GM06990 (cell line): ENCODE measurements around the gene ZBTB1.
"Not testable (repeated sequence)": the region's sequence is repeated elsewhere in the genome, so short reads cannot be mapped to it uniquely, and the experiment has no call there.

Source experiments
- DNase-seq: peaks from one replicate; pipeline ENCODE4 v3.0.0-alpha.2; 2011; ENCODE audit not compliant: insufficient read length; ENCODE audit errors: extremely low read depth
- H3K27me3 ChIP-seq: replicated peaks from 2 replicates; pipeline ENCODE4 v1.6.0; 2011; ENCODE audit warnings: low read length; ENCODE audit not compliant: control insufficient read depth, insufficient read depth
- H3K36me3 ChIP-seq: 2 replicates; pipeline ENCODE4 v1.5.1; 2011; ENCODE audit warnings: low read length; ENCODE audit not compliant: control insufficient read depth, insufficient read depth
- H3K4me3 ChIP-seq: replicated peaks from 2 replicates; pipeline ENCODE4 v1.5.1; 2011; ENCODE audit warnings: low read depth, mild to moderate bottlenecking, control low read depth, low read length
- TF ChIP-seq, protein P1 (sequence below): IDR thresholded peaks from 2 replicates; pipeline ENCODE4 v1.5.1; 2011; ENCODE audit warnings: low read length, control low read depth, mild to moderate bottlenecking, inconsistent platforms; ENCODE audit not compliant: insufficient read depth, poor library complexity, severe bottlenecking

The ZBTB1 gene

DNA sequence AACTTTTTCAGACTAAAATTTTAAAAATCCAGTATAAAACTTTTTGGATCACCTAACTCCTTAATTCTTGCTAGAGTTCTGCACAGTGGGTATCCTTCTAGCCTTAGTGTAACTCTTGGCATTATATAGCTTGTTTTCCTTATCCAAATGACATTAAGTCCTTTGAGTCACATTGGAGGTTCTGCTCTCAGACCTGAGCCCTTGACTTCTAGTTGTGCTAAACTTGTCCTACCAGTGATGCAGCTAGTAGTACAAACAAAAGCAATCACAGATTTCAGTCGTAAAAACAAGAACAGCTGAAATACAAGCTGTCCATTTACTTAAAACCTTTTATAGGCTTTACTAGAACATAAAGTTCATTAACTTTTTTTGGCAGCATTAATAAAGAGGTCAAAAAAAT lies 10.5 kb downstream of the ZBTB1 start:
- H3K27me3 ChIP-seq, result no peaks in the 10 kb centered on the region
- TF ChIP-seq, protein P1, sequence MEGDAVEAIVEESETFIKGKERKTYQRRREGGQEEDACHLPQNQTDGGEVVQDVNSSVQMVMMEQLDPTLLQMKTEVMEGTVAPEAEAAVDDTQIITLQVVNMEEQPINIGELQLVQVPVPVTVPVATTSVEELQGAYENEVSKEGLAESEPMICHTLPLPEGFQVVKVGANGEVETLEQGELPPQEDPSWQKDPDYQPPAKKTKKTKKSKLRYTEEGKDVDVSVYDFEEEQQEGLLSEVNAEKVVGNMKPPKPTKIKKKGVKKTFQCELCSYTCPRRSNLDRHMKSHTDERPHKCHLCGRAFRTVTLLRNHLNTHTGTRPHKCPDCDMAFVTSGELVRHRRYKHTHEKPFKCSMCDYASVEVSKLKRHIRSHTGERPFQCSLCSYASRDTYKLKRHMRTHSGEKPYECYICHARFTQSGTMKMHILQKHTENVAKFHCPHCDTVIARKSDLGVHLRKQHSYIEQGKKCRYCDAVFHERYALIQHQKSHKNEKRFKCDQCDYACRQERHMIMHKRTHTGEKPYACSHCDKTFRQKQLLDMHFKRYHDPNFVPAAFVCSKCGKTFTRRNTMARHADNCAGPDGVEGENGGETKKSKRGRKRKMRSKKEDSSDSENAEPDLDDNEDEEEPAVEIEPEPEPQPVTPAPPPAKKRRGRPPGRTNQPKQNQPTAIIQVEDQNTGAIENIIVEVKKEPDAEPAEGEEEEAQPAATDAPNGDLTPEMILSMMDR, result no peak
- no peak for DNase-seq
- H3K36me3 ChIP-seq, result no peaks in the 10 kb centered on the region; the same call in 1 of the 2 replicates
- no peak overlapping the region for H3K4me3 ChIP-seq

DNA sequence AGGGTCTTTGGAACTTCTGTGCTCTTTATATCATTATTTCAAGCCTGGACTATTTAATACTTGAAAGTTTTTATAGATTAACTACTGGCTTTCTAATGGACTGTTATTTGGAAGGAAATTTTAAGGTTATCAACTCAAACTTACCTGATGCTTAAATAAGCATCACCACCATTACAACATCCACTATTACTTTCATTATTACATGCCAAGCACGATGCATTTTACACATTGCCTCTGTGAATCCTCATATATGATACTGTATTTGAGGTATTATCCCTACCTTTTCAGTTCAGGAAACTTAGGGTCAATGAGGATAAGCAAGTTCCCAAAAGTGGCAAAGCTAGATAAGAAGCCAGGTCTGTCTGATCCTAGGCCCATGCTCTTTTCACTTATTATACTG lies 12.4 kb downstream of the ZBTB1 start:
- Histone ChIP-seq H3K4me3 (no peak overlapping the region), H3K27me3 (no peaks in the 10 kb centered on the region), H3K36me3 (peaks cover 2% of the 10 kb centered on the region)
- no peak for DNase-seq
- TF ChIP-seq, protein P1, result no peak

DNA sequence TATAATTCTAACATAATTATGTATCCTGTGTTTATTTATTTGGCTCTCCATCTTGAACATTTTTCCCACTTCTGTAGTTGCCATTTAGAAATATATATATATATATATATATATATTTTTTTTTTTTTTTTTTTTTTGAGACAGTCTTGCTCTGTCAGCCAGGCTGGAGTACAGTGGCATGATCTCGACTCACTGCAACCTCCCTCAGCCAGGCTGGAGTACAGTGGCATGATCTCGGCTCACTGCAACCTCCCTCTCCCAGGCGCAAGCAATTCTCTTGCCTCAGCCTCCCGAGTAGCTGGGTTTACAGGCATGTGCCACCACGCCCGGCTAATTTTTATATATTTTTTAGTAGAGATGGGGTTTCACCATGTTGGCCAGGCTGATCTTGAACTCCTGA lies 13.1 kb downstream of the ZBTB1 start:
- not testable (repeated sequence) for DNase-seq, H3K36me3 ChIP-seq, H3K4me3 ChIP-seq, H3K27me3 ChIP-seq

DNA sequence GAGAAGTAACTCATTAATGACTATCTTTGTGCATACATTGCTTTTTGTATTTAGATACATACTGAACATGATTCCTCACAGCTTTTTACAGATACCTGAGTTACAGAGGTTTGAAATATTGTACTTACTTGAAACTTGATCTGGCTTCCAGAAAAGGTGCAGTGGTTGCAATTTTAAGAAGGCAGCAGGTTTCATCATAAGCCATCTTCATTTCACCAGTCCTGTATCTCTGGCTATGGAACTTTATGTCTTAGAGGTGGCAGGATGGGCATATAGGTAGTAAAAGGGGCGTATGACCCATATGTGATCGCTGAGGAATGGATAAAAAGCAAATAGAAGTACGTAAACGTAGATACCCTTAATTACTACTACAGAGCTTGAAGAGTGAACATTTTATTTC lies 13.7 kb downstream of the ZBTB1 start:
- no peak overlapping the region for H3K4me3 ChIP-seq
- H3K27me3 ChIP-seq, result no peaks in the 10 kb centered on the region
- H3K36me3 ChIP-seq, result peaks cover 3% of the 10 kb centered on the region
- DNase-seq, result no peak
- TF ChIP-seq, protein P1, result no peak

DNA sequence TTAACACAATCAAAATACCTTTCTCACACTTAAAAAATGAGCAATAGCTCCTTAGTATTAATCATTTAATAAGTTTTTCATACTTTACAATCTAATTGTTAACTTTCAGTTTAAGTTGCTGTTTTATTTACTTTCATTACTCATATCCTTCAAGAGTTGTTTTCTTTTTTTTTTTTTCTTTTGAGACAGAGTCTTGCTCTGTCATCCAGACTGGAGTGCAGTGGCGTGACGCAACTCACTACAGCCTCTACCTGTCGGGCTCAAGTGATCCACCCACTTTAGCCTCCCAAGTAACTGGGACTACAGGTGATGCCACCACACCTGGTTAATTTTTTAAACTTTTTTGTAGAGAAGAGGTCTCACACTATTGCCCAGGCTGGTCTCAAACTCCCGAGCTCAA lies 16.1 kb downstream of the ZBTB1 start:
- no peak for DNase-seq
- H3K36me3 ChIP-seq, result peaks cover 3% of the 10 kb centered on the region
- no peak overlapping the region for H3K4me3 ChIP-seq
- H3K27me3 ChIP-seq, result no peaks in the 10 kb centered on the region
- TF ChIP-seq, protein P1, result no peak

DNA sequence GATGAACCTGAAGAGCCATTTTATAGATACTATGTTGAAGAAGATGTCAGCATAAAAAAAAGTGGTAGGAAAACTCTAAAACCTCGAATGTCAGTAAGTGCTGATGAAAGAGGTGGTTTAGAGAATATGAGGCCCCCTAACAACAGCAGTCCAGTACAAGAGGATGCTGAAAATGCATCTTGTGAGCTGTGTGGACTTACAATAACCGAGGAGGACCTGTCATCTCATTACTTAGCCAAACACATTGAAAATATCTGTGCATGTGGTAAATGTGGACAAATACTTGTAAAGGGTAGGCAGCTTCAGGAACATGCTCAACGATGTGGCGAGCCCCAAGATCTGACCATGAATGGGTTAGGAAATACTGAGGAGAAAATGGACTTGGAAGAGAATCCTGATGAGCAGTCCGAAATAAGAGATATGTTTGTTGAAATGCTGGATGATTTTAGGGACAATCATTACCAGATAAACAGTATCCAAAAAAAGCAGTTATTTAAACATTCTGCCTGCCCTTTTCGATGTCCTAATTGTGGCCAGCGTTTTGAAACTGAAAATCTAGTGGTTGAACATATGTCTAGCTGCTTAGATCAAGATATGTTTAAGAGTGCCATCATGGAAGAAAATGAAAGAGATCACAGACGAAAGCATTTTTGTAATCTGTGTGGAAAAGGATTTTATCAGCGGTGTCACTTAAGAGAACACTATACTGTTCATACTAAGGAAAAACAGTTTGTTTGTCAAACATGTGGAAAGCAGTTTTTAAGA lies 18.2 kb downstream of the ZBTB1 start:
- TF ChIP-seq, protein P1, result no peak
- no peak for DNase-seq
- no peaks in the 10 kb centered on the region for H3K27me3 ChIP-seq
- no peak overlapping the region for H3K4me3 ChIP-seq
- H3K36me3 ChIP-seq, result peaks cover 3% of the 10 kb centered on the region
